PC-3 (cell line): ENCODE results near the gene MUCL1. TPM values are rescaled to one million over a fixed set of nuclear protein-coding genes. Genes with fewer than 3 reads are reported as not detected.

ENCODE experiments used
- ATAC-seq: fragments of 200-7000 bp; cut with Tn5 transposase; 2 replicates; pipeline ENCODE4 v1.9.1; 2020; ENCODE audit warnings: mild to moderate bottlenecking, moderate library complexity
- BruUV-seq: library from RNA; stranded (reverse); fragments of 400-500 nt; replicated peaks from 2 replicates; lab custom pipeline; 2021; lab: Mats Ljungman, UMichigan
- CTCF ChIA-PET: fragments of 300-600 bp; sonication (Branson Sonifier 250); formaldehyde crosslinking; loops from one replicate; lab custom pipeline; 2022; ENCODE audit warnings: antibody characterized with exemption; lab: Charles Lee
- POLR2A ChIA-PET: fragments of 300-600 bp; sonication (Branson Sonifier 250); formaldehyde crosslinking; loops from one replicate; lab custom pipeline; 2022; ENCODE audit warnings: antibody characterized with exemption; ENCODE audit not compliant: unreplicated experiment; lab: Charles Lee
- DNase-seq: peaks from one replicate; pipeline ENCODE4 v3.0.0-alpha.2; 2015
- H2AFZ ChIP-seq: fragments of 300-600 bp; sonication (generic); 2 replicates; pipeline ENCODE4 v1.6.0; 2016; ENCODE audit warnings: antibody characterized with exemption, low read length
- H3F3A ChIP-seq: fragments of 300-600 bp; sonication (generic); one replicate; pipeline ENCODE4 v1.6.0; 2017; ENCODE audit warnings: antibody characterized with exemption, low read length, control low read depth, mild to moderate bottlenecking; ENCODE audit not compliant: unreplicated experiment
- H3K27ac ChIP-seq: fragments of 300-600 bp; sonication (generic); 2 replicates; pipeline ENCODE4 v1.5.1; 2016; ENCODE audit warnings: mild to moderate bottlenecking, low read length
- H3K27me3 ChIP-seq: fragments of 300-600 bp; sonication (generic); 2 replicates; pipeline ENCODE4 v1.6.1; 2016; ENCODE audit warnings: low read length, mixed read lengths
- H3K36me3 ChIP-seq: fragments of 300-600 bp; sonication (generic); 2 replicates; pipeline ENCODE4 v1.6.1; 2016; ENCODE audit warnings: low read depth, mixed run types, low read length, mixed read lengths
- H3K4me1 ChIP-seq: fragments of 300-600 bp; sonication (generic); 2 replicates; pipeline ENCODE4 v1.5.1; 2016; ENCODE audit warnings: low read length; ENCODE audit not compliant: insufficient read depth
- H3K4me2 ChIP-seq: fragments of 300-600 bp; sonication (generic); 2 replicates; pipeline ENCODE4 v1.6.0; 2016; ENCODE audit warnings: low read length
- H3K4me3 ChIP-seq: fragments of 300-600 bp; sonication (generic); 2 replicates; pipeline ENCODE4 v1.5.1; 2016; ENCODE audit warnings: mild to moderate bottlenecking, low read length, mixed read lengths
- H3K79me2 ChIP-seq: fragments of 300-600 bp; sonication (generic); 2 replicates; pipeline ENCODE4 v1.6.1; 2017; ENCODE audit warnings: low read length, mixed read lengths
- H3K9ac ChIP-seq: fragments of 300-600 bp; sonication (generic); 2 replicates; pipeline ENCODE4 v1.6.0; 2016; ENCODE audit warnings: mild to moderate bottlenecking, low read length
- H3K9me2 ChIP-seq: fragments of 300-600 bp; sonication (generic); replicated peaks from 2 replicates; pipeline ENCODE4 v1.6.1; 2016; ENCODE audit warnings: mixed run types, low read length, mixed read lengths
- H3K9me3 ChIP-seq: fragments of 300-600 bp; sonication (generic); 2 replicates; pipeline ENCODE4 v1.6.1; 2016; ENCODE audit warnings: low read length, mixed read lengths
- H4K20me1 ChIP-seq: fragments of 300-600 bp; sonication (generic); 2 replicates; pipeline ENCODE4 v1.6.1; 2016; ENCODE audit warnings: low read length, mixed read lengths
- CTCF ChIP-seq: fragments of 300-600 bp; sonication (generic); conservative IDR thresholded peaks from 2 replicates; pipeline ENCODE4 v1.5.1; 2017; ENCODE audit warnings: antibody characterized with exemption, low read depth, mild to moderate bottlenecking, low read length
- EZH2 ChIP-seq: fragments of 300-600 bp; sonication (generic); IDR thresholded peaks from one replicate; pipeline ENCODE4 v1.6.1; 2017; ENCODE audit warnings: antibody characterized with exemption, mild to moderate bottlenecking, low read length; ENCODE audit not compliant: unreplicated experiment
- EZH2phosphoT487 ChIP-seq: fragments of 300-600 bp; sonication (generic); IDR thresholded peaks from 2 replicates; pipeline ENCODE4 v1.6.1; 2018; ENCODE audit warnings: mild to moderate bottlenecking, antibody characterized with exemption, low read length, borderline replicate concordance
- intact Hi-C: fragments of 100-400 bp; cut with micrococcal nuclease; formaldehyde crosslinking; loops from 2 replicates; pipeline ENCODE4 v1.9.0; 2023
- total RNA-seq: library from RNA; depleted of rRNA; stranded (reverse); fragments of >200 nt; gene quantifications from 2 replicates; pipeline ENCODE4 v1.2.3, GENCODE V29; 2014

The MUCL1 gene
- total RNA-seq, 1 experiment from 2014 or later = not detected

DNA sequence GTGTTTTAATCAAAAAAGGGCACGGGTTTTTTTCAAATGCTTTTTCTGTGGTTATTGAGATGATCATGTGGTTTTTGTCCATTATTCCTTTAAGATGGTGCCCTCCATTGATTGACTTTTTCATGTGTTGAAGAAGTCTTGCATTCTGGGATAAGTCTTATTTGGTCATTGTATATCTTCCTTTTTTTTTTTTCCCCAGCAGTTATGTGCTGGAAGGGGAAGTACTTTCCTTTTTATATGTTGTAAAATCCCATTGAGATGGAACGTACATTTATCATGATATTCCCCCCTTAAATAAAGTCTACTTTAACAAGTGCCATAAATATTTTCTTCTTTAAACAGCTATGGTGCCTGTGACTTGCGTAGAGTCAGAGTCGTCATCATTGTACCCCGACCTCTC is 24.8 kb upstream of the MUCL1 start:
- no peak for DNase-seq
- Histone ChIP-seq H3K4me1 (no peaks in the 10 kb centered on the region), H3K4me3 (no peak overlapping the region), H3K27me3 (peaks cover 9% of the 10 kb centered on the region; the same call in 1 of the 2 replicates), H3K4me2 (no peak overlapping the region), H3K9ac (no peak overlapping the region), H3K36me3 (no peaks in the 10 kb centered on the region), H4K20me1 (no peaks in the 10 kb centered on the region), H3K9me3 (no peaks in the 10 kb centered on the region), H3F3A (no peaks in the 10 kb centered on the region), H3K79me2 (no peaks in the 10 kb centered on the region), H2AFZ (no peak overlapping the region), H3K9me2 (no peaks in the 10 kb centered on the region), H3K27ac (no peak overlapping the region)
- TF ChIP-seq EZH2phosphoT487 (no peak), CTCF (no peak), EZH2 (no peak)
- ATAC-seq = no peak
- BruUV-seq = no TSS peak
- intact Hi-C loops = no loop called here
- ChIA-PET POLR2A (no interaction called here), CTCF (no interaction called here)

GRCh38 chr12:54830199-54830598 is 24.1 kb upstream of the MUCL1 start:
- H3K9me3 ChIP-seq = no peaks in the 10 kb centered on the region
- no peaks in the 10 kb centered on the region for H4K20me1 ChIP-seq
- no peaks in the 10 kb centered on the region for H3K4me1 ChIP-seq
- ChIA-PET CTCF (no interaction called here), POLR2A (no interaction called here)
- no peak overlapping the region for H3K4me2 ChIP-seq
- H3F3A ChIP-seq = no peaks in the 10 kb centered on the region
- ATAC-seq (no peak), DNase-seq (no peak)
- H3K9ac ChIP-seq = no peak overlapping the region
- no TSS peak for BruUV-seq
- no peaks in the 10 kb centered on the region for H3K36me3 ChIP-seq
- TF ChIP-seq EZH2 = no peak
- no peak overlapping the region for H3K4me3 ChIP-seq
- H3K27ac ChIP-seq = no peak overlapping the region
- H3K27me3 ChIP-seq = peaks cover 14% of the 10 kb centered on the region; the same call in 1 of the 2 replicates
- no peak overlapping the region for H2AFZ ChIP-seq
- no peaks in the 10 kb centered on the region for H3K79me2 ChIP-seq
- H3K9me2 ChIP-seq = no peaks in the 10 kb centered on the region
- intact Hi-C loops = no loop called here

- Histone ChIP-seq H3K9ac (no peak overlapping the region), H4K20me1 (no peaks in the 10 kb centered on the region), H3K9me3 (no peaks in the 10 kb centered on the region), H2AFZ (no peak overlapping the region), H3K79me2 (no peaks in the 10 kb centered on the region), H3K4me3 (no peak overlapping the region), H3K4me1 (no peaks in the 10 kb centered on the region), H3F3A (no peaks in the 10 kb centered on the region), H3K27ac (no peak overlapping the region), H3K9me2 (no peaks in the 10 kb centered on the region), H3K36me3 (no peaks in the 10 kb centered on the region), H3K4me2 (no peak overlapping the region), H3K27me3 (peaks cover 28% of the 10 kb centered on the region; the same call in 1 of the 2 replicates)
- no TSS peak for BruUV-seq
- DNase-seq (no peak), ATAC-seq (no peak)
- intact Hi-C loops = no loop called here
- ChIA-PET CTCF (no interaction called here), POLR2A (no interaction called here)
- TF ChIP-seq EZH2 (no peak), EZH2phosphoT487 (no peak), CTCF (no peak)
Observed at GRCh38 chr12:54831631-54832030, 22.7 kb upstream of the MUCL1 start.
